GM18858 (cell line): ENCODE data around the gene CFAP52.
A peak's percentile ranks its signal among the peaks of the same experiment; 100 is the strongest.
"Not testable (repeated sequence)": the region's sequence is repeated elsewhere in the genome, so short reads cannot be mapped to it uniquely, and the experiment has no call there.

ENCODE experiments used
- ATAC-seq: cut with Tn5 transposase; IDR thresholded peaks from one replicate; pipeline ENCODE4 v1.9.1; 2021; ENCODE audit not compliant: unreplicated experiment

The CFAP52 gene, protein sequence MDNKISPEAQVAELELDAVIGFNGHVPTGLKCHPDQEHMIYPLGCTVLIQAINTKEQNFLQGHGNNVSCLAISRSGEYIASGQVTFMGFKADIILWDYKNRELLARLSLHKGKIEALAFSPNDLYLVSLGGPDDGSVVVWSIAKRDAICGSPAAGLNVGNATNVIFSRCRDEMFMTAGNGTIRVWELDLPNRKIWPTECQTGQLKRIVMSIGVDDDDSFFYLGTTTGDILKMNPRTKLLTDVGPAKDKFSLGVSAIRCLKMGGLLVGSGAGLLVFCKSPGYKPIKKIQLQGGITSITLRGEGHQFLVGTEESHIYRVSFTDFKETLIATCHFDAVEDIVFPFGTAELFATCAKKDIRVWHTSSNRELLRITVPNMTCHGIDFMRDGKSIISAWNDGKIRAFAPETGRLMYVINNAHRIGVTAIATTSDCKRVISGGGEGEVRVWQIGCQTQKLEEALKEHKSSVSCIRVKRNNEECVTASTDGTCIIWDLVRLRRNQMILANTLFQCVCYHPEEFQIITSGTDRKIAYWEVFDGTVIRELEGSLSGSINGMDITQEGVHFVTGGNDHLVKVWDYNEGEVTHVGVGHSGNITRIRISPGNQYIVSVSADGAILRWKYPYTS

GRCh38 chr17:9576521-9577372, at the start of gene CFAP52:
CFAP52 (plus strand) TSS chr17:9576642; CDS start chr17:9576696, 54 bp downstream.
- peak; percentile 45 for ATAC-seq

- ATAC-seq = no peak
These were observed 48.7 kb upstream of the CFAP52 start for GRCh38 chr17:9527788-9528187.

DNA sequence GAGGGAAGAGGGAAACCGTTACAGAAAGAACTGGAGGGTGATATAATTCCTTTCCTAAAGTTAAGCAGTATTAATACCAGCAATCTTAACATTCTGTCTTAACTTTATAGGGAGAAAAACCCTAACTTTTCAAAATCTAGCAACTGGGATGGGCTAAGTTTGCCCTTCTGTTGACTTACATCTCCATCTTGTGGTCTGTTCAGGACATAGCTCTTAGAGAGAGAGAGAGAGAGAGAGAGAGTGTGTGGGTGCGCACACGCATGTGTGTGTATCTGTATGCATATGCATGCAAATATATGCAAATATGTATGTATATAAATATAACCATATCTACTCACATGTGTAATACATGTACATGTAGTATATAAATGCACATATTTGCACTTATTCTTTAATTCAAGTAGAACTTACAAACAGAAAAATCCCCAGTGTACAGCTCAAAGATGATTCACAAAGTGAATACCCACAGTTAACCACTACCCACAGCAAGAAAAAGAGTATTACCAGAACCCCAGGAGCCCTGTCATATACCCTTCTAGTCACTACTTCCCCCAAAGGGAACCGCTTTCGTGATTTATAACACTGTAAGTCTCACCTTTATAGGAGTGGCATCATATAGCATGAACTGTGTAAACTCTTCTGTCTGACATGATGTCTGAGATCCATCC, 47.3 kb upstream of the CFAP52 start:
- no peak for ATAC-seq

DNA sequence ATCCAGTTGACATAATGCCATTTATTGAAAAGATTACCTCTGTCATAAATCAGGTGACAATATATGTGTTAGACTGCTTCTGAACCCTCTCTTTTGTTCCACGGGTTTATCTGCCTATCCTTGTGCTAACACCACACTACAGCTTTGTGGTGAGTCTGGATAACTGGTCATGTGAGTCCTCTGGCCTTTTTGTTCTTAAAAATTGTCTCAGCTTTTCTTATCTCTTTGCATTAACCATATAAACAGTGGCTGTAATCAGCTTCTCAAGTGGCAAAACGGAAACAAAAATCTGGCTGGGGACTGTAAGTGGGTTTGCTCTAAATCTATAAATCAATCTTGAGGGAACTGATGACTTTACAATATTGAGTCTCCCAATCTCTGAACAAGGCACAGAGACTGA, 45.4 kb upstream of the CFAP52 start:
- ATAC-seq = no peak

- ATAC-seq = no peak
These were observed 43.7 kb upstream of the CFAP52 start for GRCh38 chr17:9532715-9533114.

DNA sequence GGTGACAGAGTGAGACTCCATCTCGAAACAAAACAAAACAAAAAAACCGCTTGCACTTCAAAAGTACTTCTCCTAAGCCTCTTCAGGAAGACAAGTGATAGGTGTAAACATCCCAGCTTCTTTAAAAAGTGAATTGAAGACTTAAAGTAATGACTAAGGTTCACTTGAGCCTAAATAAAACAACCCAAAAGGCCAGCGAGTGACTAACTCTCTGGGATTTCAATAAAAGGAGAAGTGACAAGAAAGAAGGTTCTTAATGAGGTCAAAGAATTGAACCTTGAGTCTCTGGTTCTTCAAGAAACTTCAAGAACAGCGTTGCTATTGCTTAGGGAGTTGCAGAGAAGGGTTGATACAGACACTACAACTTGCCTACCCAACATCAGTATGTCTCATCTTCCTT, 43.0 kb upstream of the CFAP52 start:
- ATAC-seq = no peak

DNA sequence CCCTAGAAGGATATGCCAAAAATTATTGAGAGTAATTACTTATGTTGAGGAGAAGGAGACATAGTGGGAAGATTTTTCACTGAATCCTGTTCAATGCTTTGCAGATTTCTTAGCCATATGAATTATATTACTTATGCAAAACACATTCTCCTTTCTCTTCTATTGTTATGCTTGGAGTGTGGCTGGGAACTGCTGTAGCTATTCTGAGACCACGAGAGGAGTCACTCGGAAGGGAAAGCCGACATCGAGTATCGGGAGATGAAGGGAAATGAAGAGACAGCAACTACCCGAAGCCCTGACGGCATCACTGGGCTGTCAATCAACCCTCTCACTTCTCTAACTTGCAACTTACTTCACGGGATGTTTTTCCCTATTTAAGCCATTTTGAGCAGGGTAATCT, 40.4 kb upstream of the CFAP52 start:
- ATAC-seq = no peak

DNA sequence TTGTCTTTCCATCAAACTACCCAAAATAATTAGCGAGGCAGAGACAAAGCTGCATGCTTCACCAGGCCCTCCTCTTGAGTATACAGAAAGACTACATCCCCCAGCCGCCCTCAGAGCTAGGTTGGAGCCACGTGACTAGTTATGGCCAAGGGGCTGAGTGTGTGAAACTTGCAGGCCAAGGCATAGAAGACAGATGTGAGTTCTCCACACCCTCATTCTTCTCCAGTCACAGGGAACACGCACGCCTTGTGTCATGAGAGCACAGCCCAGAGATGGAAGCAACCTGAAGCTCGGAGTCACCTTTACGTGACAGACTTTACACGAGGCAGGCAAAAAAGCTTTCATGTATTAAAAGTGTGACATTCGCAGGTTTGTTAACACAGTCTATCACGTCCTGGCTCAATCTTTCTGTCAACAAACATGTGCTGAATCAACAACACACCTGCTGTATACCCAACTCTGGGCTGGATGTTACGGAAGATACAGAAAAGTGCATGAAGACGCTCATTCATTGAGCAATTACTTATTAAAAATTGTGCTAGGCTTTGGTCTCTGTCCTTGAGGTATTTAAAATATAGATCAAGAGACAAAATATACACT, 39.2 kb upstream of the CFAP52 start:
- ATAC-seq = no peak

GRCh38 chr17:9538626-9539025, 37.8 kb upstream of the CFAP52 start:
- ATAC-seq = no peak

- no peak for ATAC-seq
These were observed 34.7 kb upstream of the CFAP52 start for GRCh38 chr17:9541718-9542117.

DNA sequence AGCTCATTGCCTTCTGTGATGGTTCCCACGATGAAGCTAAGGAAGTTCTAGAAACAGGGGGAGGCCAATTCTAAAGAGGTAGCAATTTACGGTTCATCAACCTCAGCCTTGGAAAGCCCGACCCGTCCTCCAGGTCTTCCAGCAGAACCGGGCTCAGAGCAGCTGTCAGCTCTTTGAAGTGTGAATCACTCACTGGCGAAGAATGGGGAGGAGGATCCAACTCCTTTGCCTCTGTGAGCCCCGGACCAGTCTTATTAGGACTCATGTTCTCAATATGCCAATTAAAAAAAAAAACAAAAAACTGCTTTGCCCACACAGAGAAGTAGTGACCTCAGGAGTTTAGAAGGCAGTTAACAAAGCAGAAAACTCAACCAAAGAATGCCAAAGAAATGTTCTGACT, 32.2 kb upstream of the CFAP52 start:
- ATAC-seq = no peak

DNA sequence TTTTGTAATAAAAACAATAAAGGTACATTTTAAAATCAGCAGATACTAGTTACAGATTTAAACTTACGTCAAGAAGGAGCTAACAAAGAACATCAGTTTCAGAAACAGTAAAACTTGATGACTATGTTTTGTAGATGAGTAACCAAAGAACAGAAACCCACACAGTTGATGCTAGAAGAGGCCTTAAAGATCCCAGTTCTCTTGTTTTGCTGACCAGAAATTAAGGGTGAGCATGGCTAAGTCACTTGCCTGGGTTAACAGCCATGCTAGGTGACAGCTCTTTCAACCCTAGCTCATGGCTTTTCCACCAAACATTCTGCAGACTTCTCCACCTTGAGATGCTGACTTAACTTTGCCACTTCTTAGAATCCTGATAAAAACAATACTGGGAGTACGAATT, 27.2 kb upstream of the CFAP52 start:
- no peak for ATAC-seq

GRCh38 chr17:9553181-9553580, 23.3 kb upstream of the CFAP52 start:
- no peak for ATAC-seq

- ATAC-seq = no peak
These were observed 22.8 kb upstream of the CFAP52 start for GRCh38 chr17:9553596-9553995.

DNA sequence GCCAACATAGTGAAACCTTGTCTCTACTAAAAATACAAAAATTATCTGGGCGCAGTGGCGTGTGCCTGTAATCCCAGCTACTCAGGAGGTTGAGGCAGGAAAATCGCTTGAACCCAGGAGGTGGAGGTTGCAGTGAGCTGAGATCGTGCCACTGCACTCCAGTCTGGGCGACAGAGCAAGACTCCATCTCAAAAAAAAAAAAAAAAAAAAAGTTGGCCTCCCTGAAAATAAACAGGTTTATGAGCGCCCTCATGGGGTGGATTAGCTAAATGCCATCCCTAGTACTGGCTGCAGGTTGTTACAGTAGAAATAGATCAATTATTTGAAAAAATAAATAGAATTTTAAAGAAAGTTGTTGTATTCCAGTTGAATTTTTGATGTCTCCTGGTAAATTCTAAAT, 21.7 kb upstream of the CFAP52 start:
- ATAC-seq = not testable (repeated sequence)

DNA sequence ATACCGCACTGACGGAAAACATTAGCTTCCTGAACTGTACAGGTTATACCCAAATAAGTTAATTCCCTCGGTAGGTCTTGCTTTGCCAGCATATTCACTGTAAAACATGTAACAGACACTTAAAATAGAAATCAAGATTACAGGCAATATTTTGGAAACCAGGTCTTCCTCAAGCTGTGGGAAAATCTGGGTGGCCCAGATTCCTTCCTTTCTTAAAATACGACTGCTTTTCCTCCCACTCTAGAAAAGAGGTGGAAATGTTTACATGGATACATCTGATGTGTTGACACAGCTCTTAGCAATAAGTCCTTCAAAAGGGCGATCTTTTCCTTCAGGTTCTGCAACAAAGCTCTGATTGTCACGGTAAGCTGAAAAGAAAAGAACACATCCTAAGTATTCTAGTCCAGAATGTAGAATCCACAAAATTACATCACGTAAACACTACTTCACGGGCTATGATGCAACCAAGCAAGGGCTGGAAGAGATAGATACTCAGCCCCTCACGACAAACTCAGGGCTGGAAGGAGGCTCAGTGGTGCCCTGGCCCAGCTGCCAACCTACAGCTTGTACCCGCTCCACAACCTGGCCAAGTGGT, 19.2 kb upstream of the CFAP52 start:
- no peak for ATAC-seq

- no peak for ATAC-seq
These were observed 18.6 kb upstream of the CFAP52 start for GRCh38 chr17:9557857-9558256.

GRCh38 chr17:9564104-9564503, 12.3 kb upstream of the CFAP52 start:
- no peak for ATAC-seq

GRCh38 chr17:9566067-9566466, 10.4 kb upstream of the CFAP52 start:
- ATAC-seq = no peak

DNA sequence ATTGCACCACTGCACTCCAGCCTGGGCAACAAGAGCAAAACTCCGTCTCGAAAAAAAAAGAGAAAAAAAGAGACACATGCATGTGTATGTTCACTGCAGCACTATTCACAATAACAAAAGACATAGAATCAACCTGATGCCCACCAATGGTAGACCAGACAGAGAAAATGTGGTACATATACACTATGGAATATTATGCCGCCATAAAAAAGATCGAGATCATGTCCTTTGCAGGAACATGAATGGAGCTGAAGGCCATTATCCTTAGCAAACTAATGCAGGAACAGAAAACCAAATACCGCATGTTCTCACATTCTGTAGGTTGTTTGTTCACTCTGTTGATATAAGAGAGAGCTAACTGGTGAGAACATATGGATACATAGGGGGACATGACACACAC, 9.7 kb upstream of the CFAP52 start:
- not testable (repeated sequence) for ATAC-seq
